AG09319 (cell line): ENCODE measurements around the gene GRP.
A peak's percentile ranks its signal among the peaks of the same experiment; 100 is the strongest.

Experiments
- DNase-seq: peaks from one replicate; pipeline ENCODE4 v3.0.0-alpha.2; 2010; ENCODE audit warnings: low read depth; ENCODE audit errors: extremely low read depth
- TF ChIP-seq, protein P1 (sequence below): IDR thresholded peaks from 2 replicates; pipeline ENCODE4 v1.5.1; 2011; ENCODE audit warnings: low read depth, mild to moderate bottlenecking, inconsistent platforms, low read length, moderate library complexity

Gene GRP

DNA sequence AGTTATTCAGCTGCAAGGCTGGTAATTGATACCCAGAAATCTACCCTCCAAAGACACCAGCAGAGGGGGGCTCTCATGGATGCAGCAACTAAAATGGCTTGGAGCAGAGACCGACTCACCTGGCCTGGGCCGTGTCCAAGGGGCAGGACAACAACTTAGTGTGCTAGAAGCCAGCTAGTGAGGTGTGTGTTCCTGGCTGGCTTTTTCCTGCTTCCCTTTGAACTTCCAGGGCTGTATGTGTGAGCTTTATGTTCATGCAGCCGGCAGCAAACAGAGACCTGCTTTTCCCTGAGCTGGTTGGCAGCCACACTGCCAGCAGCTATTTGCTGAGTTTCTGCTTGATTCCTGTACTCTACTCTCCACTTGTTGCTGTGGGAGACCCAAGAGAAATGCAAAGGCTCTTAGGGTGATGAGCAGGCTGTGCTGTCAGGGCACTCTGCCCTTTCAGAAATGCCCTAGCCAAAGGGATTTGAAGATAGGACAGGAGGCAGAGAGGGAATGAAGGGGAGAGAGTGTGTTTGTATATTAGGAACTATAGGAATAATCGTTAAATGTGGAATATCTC lies 23.7 kb upstream of the GRP start:
- TF ChIP-seq, protein P1, sequence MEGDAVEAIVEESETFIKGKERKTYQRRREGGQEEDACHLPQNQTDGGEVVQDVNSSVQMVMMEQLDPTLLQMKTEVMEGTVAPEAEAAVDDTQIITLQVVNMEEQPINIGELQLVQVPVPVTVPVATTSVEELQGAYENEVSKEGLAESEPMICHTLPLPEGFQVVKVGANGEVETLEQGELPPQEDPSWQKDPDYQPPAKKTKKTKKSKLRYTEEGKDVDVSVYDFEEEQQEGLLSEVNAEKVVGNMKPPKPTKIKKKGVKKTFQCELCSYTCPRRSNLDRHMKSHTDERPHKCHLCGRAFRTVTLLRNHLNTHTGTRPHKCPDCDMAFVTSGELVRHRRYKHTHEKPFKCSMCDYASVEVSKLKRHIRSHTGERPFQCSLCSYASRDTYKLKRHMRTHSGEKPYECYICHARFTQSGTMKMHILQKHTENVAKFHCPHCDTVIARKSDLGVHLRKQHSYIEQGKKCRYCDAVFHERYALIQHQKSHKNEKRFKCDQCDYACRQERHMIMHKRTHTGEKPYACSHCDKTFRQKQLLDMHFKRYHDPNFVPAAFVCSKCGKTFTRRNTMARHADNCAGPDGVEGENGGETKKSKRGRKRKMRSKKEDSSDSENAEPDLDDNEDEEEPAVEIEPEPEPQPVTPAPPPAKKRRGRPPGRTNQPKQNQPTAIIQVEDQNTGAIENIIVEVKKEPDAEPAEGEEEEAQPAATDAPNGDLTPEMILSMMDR, result no peak
- no peak for DNase-seq

DNA sequence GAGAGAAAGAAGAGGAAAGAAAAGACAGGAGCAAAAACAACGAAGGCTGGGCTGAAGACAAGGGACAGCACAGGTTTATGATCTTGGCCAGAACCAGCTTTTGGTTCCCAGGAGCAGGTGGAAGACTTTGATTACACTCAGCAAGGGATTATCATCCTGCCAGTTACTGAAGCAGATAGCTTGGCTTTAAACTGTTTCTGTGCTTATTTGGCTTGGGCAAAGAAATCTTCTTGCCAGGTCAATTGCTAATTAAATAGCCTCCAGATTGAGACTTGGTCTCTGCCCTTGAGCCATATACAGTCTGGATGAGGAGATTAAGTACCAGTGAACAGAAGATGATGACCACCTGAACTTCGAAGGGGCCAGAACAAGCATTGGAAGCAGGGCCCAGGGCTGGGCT lies 22.3 kb upstream of the GRP start:
- TF ChIP-seq, protein P1, result no peak
- no peak for DNase-seq

DNA sequence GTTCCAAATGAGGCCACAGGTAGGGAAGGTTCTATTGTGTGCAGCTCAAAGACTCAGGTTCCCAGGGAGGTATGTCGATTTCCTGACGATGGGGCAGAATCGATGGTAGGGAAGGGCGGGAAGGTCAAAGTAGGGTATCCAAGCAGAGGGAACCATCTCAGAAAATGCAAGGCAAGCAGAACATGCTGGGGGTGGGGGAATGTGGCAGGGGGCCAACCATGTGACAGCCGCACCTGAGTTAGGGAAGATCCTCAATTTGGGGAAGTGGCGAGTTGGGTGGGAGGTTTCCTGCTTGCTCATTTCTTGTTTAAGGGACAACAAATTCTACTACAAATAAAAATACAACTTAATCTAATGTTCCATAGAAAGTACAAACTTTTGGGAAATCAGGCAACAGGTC lies 21.7 kb upstream of the GRP start:
- TF ChIP-seq, protein P1, result no peak
- no peak for DNase-seq

DNA sequence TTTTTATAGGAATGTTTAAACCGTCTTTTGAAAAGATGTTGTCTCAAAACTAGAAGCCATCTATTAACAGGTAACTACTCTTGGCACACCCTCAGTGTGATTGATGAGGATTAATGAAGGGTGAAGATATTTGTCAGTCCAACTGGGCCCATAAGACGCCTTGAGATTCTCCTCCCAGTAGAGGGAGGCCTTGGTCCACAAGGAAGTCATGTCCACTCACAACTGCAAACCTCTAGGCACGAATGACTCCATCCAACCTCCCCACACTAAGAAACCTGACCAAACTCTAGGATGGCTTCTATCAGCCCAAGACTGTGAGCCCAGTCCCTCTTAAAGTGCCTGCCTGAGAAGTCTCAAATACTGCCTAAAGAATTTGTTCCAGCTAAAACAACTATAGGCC lies 19.2 kb upstream of the GRP start:
- TF ChIP-seq, protein P1, result peak; percentile 15
- no peak for DNase-seq

DNA sequence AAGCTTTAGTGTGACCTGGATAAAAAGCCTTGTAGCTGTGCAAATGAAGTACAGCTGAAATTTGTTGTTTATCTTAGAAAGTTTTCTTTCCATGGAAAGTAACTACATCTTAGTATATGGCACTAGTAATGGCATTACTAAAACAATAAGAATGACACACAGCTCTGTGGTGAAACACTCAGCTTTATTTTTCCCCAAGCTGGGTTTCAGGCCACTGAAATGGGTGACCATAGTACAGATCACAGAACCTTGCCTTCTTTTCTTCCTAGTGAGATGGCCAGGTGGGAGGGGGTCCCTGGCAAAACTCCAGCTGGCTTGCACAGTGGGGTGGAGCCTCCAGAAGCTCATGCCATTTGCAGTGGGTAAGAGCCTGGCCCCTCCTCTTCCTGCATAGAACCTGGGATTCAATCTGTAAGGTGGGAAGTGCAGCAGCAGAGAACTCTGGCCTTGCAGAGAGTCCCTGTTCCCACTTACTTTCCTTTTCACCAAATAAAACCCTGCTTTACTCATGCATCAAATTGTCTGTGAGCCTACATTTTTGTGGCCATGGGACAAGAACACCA lies 17.6 kb upstream of the GRP start:
- TF ChIP-seq, protein P1, result no peak
- no peak for DNase-seq

DNA sequence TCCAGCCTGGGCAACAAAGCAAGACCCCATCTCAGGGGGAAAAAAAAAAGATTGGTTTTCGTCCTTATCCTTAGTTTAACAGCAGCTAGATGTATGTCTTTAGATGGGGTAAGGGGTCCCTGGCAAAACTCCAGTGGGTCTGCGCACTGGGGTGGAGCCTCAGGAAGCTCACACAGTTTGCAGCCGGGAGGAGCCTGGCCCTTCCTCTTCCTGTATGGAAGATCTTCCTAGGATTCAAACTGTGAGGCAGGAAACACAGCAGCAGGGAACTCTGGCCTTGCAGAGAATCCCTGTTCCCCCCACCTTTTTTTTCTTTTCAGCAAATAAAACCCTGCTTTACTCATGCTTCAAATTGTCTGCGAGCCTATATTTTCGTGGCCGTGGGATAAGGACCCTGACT lies 12.5 kb upstream of the GRP start:
- DNase-seq, result no peak
- TF ChIP-seq, protein P1, result no peak

DNA sequence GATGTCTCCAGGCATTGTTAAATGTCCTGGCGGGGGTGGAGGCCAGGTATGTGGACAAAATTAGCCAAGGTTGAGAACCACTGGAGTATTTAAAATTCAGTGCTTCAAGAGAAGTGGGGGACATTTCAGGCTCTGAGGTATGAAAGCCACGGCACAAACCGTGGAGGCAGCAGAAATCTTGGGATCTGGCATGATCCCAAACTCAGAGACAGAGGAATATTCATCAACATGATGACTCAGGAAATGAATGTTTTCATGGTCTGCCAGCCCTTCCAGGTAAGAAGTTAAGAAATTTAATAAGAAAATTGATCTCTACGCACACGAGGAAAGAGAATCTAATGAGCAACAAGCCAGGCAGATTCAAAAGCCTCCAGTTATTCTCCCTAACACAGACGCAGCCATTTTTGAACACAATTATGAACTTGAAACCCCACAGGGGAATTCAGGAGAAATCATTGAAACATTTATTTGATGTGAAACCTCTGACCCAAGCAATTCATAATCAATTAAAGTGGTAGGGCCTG lies 11.3 kb upstream of the GRP start:
- TF ChIP-seq, protein P1, result no peak
- DNase-seq, result no peak
